Lower lobe of right lung (tissue), 2 donors: ENCODE results near the gene C1GALT1C1. TPM values are rescaled to one million over a fixed set of nuclear protein-coding genes. Genes with fewer than 3 reads are reported as not detected.

ENCODE experiments used
- ATAC-seq, 2 donors: fragments of 200-7000 bp; cut with Tn5 transposase; one replicate each; pipeline ENCODE4 v1.9.1; 2020 to 2022; ENCODE audit warnings: mild to moderate bottlenecking in 2 of 2, moderate library complexity in 2 of 2
- DNase-seq: peaks from one replicate; pipeline ENCODE4 v3.0.0-alpha.2; 2020
- H3K27ac ChIP-seq: fragments of 200-600 bp; one replicate; pipeline ENCODE4 v1.8.0; 2022
- H3K27me3 ChIP-seq: fragments of 200-600 bp; one replicate; pipeline ENCODE4 v1.8.0; 2022; ENCODE audit warnings: low read depth
- H3K36me3 ChIP-seq: fragments of 200-600 bp; one replicate; pipeline ENCODE4 v1.8.0; 2022; ENCODE audit warnings: mild to moderate bottlenecking
- H3K4me1 ChIP-seq: fragments of 200-600 bp; one replicate; pipeline ENCODE4 v1.8.0; 2022
- H3K4me3 ChIP-seq: fragments of 200-600 bp; one replicate; pipeline ENCODE4 v1.8.0; 2022; ENCODE audit warnings: mild to moderate bottlenecking
- H3K9me3 ChIP-seq: fragments of 200-600 bp; one replicate; pipeline ENCODE4 v1.8.0; 2022
- intact Hi-C: fragments of 100-400 bp; cut with DNase I; formaldehyde crosslinking; loops from one replicate; pipeline ENCODE4 v1.11.0; 2022
- long read RNA-seq: library from polyadenylated mRNA; unstranded; transcript quantifications from one replicate; pipeline ENCODE4 v2.0.0, GENCODE V29; 2021
- total RNA-seq: library from RNA; stranded (reverse); fragmentation: NEBNext Ultra II Directional; extraction: Animal tissue kit (Norgen Biotek cat#: 25700); gene quantifications from one replicate; pipeline ENCODE4 v1.2.1, GENCODE V29; 2021
- TF ChIP-seq, protein P1 (sequence below): fragments of 200-600 bp; IDR thresholded peaks from one replicate; pipeline ENCODE4 v1.8.0; 2022; ENCODE audit warnings: antibody characterized with exemption, mild to moderate bottlenecking
- donor health status: DM: no; HTN: yes; CAD: no; lungs with severe emphysema.

The C1GALT1C1 gene
- total RNA-seq = 21.8 TPM
- long read RNA-seq, transcript C1GALT1C1-201 (2 exons, 1,613 nt) = major isoform, 21 of 23 reads
- long read RNA-seq, partial matches to known transcripts = 1 of 23 reads
- long read RNA-seq, other reads (novel, unspliced or antisense) = 1 of 23 reads

DNA sequence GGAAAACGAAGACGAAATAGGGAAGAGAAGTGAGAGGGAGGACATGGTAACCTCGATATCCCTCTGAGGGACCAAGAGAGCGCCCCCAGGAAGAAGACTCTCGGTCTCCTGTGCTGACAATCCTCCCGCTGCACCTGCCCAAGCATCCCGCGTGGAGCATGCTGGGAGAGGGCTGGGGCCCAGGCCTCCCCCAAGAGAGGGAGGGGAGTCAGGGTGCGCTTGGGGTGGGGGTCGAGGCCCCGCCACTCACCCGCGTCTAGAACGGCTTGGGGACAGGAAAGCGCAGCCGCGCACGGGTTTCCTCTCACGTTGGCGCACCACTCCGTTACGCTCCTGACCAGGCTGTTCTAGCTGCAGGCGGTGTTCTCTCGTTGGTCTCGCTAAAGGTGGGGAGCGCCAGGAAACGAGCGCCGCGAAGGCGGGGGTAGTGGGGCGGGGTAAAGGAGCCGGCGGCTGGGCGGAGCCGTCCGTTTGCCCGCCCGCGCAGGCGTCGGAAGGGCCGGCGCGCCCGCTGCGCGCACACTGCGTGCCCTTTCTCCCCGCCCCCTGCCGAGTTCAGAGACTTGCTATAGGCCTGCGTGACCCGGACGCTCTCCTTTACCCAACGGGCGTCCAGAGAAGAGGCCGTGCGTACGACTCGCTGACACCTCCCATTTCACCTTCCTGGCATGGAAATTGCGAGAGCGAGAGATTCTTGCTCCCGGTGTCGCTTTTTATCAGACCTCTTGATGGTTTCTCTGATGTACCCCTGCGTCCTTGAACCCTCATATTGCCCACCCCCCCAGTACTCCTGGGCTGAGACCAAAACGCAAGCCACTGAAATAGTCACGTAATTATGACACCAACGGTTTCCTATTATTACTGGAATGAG lies at the start of gene C1GALT1C1:
C1GALT1C1 (minus strand) TSS at position 388 of the 871 bp plus-strand sequence. CDS start 2,888 bp downstream, outside the sequence.
- peak; percentile 99 to 100 for ATAC-seq
- Histone ChIP-seq H3K4me1 (no peaks in the 10 kb centered on the region), H3K27ac (peak within 1 kb of the TSS; percentile 91), H3K9me3 (no peaks in the 10 kb centered on the region), H3K4me3 (peak within 1 kb of the TSS; percentile 68), H3K36me3 (no peaks in the 10 kb centered on the region), H3K27me3 (no peaks in the 10 kb centered on the region)
- TF ChIP-seq, protein P1, sequence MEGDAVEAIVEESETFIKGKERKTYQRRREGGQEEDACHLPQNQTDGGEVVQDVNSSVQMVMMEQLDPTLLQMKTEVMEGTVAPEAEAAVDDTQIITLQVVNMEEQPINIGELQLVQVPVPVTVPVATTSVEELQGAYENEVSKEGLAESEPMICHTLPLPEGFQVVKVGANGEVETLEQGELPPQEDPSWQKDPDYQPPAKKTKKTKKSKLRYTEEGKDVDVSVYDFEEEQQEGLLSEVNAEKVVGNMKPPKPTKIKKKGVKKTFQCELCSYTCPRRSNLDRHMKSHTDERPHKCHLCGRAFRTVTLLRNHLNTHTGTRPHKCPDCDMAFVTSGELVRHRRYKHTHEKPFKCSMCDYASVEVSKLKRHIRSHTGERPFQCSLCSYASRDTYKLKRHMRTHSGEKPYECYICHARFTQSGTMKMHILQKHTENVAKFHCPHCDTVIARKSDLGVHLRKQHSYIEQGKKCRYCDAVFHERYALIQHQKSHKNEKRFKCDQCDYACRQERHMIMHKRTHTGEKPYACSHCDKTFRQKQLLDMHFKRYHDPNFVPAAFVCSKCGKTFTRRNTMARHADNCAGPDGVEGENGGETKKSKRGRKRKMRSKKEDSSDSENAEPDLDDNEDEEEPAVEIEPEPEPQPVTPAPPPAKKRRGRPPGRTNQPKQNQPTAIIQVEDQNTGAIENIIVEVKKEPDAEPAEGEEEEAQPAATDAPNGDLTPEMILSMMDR = no peak
- intact Hi-C loops = no loop called here
- peak; percentile 97 for DNase-seq

DNA sequence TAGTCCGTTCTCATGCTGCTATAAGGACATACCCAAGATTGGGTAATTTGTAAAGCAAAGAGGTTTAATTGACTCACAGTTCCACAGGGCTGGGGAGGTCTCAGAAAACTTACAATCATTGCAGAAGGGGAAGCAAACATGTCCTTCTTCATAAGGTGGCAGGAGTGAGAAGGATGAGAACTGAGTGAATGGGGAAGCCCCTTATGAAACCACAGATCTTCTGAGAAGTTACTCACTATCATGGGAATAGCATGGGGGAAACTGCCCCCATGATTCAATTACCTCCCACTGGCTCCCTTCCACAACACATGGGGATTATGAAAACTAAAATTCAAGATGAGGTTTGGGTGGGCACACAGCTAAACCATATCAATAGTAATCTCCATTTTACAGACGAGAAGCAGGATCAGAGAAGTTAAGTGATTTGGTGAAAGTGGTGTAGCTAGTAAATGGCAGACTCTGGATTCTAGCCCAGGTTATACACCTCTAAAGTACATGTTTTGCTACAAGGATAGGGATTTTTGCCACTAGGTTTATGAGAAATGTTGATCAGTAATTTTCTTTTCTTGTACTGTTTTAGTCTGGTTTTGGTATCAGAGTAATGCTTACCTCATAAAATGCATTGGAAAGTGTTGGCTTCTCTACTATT lies 47.3 kb upstream of the C1GALT1C1 start:
- no peaks in the 10 kb centered on the region for H3K9me3 ChIP-seq
- H3K36me3 ChIP-seq = no peaks in the 10 kb centered on the region
- no peak for ATAC-seq
- intact Hi-C loops = no loop called here
- DNase-seq = no peak
- no peaks in the 10 kb centered on the region for H3K4me1 ChIP-seq
- TF ChIP-seq, protein P1 = no peak
- H3K27me3 ChIP-seq = no peaks in the 10 kb centered on the region
- no peak overlapping the region for H3K4me3 ChIP-seq
- no peak overlapping the region for H3K27ac ChIP-seq

DNA sequence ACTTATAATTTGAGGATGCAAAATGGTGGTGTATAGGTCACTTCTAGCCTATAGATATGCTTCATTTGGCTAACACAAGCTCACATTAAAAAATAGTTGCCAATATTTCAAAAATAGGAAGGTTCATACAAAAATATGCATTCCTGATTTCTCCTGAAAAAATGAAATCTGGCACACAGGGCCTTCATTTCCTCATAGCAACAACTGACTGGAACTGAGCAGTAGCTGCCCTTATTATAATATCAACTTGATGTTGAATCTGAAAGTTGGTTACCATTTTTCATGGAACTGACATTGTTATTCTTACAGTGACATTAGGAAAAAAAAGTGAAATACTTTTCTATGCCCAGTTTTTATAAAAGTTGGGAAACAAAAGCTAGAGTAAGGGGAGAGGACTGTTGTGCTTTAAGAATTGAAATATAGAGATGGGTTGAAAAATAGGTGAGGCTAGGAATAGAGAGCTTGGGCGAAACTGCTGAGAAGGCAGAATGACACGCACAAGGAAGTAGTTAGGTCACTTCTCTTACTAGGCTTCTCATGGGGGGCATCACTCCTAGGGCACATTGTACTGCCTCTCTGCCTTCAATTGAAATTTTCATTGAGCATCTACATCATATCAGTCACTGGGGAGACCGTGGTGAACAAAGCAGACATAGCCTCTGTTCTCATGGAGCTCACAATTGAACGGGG lies 43.1 kb upstream of the C1GALT1C1 start:
- ATAC-seq = no peak
- Histone ChIP-seq H3K4me1 (no peaks in the 10 kb centered on the region), H3K9me3 (no peaks in the 10 kb centered on the region), H3K36me3 (no peaks in the 10 kb centered on the region), H3K4me3 (no peak overlapping the region), H3K27ac (no peak overlapping the region), H3K27me3 (no peaks in the 10 kb centered on the region)
- intact Hi-C loops = no loop called here
- DNase-seq = no peak
- TF ChIP-seq, protein P1 = no peak

DNA sequence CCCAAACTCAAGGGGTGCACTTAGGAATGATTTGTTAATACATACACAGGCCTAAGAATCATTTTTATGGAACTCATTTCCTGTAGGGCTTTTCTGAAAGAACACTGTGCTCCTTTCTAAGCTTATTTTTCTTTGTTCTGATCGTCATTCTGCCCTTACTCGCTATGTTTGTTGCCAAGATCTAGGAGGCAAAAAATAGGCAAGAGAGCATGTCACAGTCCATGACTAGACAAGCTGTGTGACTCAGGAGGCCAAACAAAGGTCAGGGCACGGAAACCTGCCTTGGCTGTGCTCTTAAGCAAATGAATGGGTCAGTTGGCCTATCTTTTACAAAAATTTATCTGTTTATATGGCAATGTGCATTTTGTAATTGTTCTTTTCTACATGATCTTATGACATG lies 42.5 kb upstream of the C1GALT1C1 start:
- ATAC-seq (no peak), DNase-seq (no peak)
- no peaks in the 10 kb centered on the region for H3K9me3 ChIP-seq
- no peaks in the 10 kb centered on the region for H3K4me1 ChIP-seq
- TF ChIP-seq, protein P1 = no peak
- H3K36me3 ChIP-seq = no peaks in the 10 kb centered on the region
- H3K27ac ChIP-seq = peak overlapping the region; percentile 18
- intact Hi-C loops = no loop called here
- H3K4me3 ChIP-seq = no peak overlapping the region
- no peaks in the 10 kb centered on the region for H3K27me3 ChIP-seq

DNA sequence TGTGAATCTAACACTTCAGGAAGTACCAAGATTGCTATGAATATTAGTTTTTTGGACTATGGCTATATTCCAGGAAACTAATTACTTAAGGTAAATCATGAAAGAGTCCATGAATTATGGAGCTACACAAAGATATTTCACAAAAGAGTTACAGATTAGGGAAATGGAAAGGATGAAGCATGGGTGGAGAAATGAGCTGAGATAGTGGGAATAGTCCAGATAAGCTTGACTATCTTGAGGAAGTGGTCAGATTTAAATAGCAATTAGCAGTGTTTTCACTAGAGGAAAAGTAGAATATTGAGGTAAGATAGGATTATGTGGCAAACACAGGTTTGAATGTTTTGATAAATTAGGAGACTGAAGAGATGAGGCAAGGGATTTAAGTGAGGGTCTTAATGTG lies 42.1 kb upstream of the C1GALT1C1 start:
- ATAC-seq (no peak), DNase-seq (no peak)
- TF ChIP-seq, protein P1 = no peak
- Histone ChIP-seq H3K27ac (peak overlapping the region; percentile 18), H3K36me3 (no peaks in the 10 kb centered on the region), H3K27me3 (no peaks in the 10 kb centered on the region), H3K4me3 (no peak overlapping the region), H3K4me1 (no peaks in the 10 kb centered on the region), H3K9me3 (no peaks in the 10 kb centered on the region)
- intact Hi-C loops = no loop called here
